A172 (cell line): ENCODE results near the gene SYDE1. TPM values are rescaled to one million over a fixed set of nuclear protein-coding genes. Genes with fewer than 3 reads are reported as not detected.
A peak's percentile ranks its signal among the peaks of the same experiment; 100 is the strongest.

Experiments
- DNase-seq: peaks from one replicate; pipeline ENCODE4 v3.0.0-alpha.2; 2015; ENCODE audit warnings: low spot score
- total RNA-seq: library from RNA; depleted of rRNA; stranded (reverse); fragments of >200 nt; shearing (Covaris generic); gene quantifications from 2 replicates; pipeline ENCODE4 v1.2.3, GENCODE V29; 2014

SYDE1 gene
- total RNA-seq, 1 experiment from 2014 or later: 65.7 TPM

DNA sequence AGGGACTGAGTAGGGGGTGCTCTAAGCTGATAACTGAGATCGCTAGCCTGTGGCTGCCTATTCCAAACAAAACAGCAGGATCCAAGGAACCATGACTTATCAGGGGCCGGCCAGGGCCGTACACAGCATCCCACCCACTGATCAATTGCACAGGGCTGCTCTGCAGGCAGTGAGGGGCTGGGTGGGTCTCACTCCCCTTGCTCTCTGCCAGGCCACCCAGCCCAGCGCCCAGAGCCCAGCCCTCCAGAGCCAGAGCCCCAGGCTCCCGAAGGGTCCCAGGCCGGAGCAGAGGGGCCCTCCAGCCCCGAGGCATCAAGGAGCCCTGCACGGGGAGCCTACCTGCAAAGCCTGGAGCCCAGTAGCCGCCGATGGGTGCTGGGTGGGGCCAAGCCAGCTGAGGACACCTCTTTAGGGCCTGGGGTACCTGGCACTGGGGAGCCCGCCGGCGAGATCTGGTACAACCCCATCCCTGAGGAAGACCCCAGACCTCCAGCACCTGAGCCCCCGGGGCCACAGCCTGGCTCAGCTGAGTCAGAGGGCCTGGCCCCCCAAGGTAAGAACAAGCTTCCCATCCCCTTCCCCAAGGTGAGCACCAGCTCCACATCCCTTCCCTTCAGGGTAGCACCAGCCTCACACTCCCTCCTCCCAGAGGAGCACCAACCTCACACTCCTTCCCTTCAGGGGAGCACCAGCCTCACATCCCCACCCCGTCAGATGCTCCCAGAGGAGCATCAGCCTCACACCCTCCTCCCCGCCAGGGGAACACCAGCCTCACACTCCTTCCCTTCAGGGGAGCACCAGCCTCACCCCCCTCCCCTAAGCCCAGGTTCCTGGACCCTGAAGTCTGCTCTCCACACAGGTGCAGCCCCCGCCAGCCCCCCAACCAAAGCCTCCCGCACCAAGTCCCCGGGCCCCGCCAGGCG is 1.9 kb downstream of the SYDE1 start:
- no peak for DNase-seq

DNA sequence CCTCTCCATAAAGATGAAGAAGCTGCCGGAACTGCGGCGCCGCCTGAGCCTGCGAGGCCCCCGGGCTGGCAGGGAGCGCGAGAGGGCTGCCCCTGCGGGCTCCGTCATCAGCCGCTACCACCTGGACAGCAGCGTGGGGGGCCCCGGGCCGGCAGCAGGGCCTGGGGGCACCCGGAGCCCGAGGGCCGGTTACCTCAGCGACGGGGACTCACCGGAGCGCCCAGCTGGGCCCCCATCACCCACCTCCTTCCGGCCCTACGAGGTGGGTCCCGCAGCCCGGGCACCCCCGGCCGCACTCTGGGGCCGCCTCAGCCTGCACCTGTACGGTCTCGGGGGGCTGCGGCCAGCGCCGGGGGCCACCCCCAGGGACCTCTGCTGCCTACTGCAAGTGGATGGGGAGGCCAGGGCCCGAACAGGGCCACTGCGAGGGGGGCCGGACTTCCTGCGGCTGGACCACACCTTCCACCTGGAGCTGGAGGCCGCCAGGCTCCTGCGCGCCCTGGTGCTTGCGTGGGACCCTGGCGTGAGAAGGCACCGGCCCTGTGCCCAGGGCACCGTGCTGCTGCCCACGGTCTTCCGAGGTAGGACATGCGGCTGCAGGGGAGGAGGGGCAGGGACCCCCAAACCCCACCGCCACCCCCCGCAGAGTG is 2.7 kb downstream of the SYDE1 start:
- no peak for DNase-seq

DNA sequence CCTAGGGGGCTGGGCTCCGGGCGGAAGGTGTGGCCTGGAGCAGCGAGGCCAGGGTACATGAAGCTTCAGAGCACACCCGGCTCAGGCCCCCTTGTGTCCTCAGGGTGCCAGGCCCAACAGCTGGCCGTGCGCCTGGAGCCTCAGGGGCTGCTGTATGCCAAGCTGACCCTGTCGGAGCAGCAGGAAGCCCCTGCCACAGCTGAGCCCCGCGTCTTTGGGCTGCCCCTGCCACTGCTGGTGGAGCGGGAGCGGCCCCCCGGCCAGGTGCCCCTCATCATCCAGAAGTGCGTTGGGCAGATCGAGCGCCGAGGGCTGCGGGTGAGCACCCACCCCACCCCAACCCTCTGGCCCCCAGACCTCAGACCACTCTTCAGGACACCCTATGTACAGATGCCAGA is 3.2 kb downstream of the SYDE1 start:
- no peak for DNase-seq

DNA sequence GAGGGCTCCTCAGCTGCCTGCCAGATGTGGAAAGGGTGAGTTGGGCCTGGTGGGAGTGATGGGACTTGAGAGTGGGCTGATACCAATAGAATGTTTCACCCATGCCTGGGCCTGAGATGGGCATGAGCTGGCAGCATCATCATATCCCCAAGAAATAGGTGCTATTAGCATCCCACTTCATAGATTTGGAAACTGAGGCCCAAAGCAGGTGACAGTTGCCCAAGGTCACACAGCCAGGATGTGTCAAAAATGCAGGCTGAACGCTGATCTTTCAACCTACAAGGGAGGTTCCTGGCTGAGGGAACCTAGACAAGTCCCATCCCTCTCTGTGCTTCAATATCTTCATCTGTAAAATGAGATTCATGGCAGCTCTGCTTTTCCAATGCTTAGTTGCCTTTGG is 4.6 kb downstream of the SYDE1 start:
- no peak for DNase-seq

DNA sequence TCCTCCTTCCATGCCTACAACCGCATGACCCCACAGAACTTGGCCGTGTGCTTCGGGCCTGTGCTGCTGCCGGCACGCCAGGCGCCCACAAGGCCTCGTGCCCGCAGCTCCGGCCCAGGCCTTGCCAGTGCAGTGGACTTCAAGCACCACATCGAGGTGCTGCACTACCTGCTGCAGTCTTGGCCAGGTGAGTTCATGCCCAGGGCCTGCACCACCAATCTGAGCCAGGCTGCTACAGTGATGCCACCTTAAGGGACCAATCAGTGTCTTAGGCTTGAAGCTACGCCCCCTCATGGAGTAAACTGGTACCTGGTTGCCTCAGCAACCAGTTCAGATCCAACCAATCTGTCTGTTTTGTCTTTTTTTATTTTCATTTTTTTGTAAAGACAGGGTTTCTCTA is 5.2 kb downstream of the SYDE1 start:
- no peak for DNase-seq

DNA sequence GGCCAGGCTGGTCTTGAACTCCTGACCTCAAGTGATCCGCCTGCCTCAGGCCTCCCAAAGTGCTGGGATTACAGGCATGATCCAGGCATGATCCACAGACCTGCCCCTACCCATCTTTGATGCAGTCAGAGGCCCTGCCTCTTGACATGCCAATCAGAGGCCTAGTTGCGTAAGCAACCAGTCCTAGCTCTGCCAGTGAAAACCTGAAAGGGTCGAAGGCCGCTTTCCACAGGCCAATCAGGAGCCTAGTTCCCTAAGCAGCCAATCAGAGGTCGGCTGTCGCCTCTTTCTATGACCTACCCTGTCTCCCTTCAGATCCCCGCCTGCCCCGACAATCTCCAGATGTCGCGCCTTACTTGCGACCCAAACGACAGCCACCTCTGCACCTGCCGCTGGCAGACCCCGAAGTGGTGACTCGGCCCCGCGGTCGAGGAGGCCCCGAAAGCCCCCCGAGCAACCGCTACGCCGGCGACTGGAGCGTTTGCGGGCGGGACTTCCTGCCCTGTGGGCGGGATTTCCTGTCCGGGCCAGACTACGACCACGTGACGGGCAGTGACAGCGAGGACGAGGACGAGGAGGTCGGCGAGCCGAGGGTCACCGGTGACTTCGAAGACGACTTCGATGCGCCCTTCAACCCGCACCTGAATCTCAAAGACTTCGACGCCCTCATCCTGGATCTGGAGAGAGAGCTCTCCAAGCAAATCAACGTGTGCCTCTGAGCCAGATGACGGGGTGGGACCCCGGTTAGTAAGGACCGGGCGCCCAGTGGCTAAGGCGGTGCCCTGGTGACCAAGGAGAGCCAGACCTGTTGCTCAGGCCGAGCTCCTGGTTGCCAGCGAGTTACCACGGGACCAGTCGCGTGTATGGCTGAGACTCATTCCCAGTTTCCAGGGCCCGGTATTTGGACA is 6.3 kb downstream of the SYDE1 start:
- DNase-seq: no peak

DNA sequence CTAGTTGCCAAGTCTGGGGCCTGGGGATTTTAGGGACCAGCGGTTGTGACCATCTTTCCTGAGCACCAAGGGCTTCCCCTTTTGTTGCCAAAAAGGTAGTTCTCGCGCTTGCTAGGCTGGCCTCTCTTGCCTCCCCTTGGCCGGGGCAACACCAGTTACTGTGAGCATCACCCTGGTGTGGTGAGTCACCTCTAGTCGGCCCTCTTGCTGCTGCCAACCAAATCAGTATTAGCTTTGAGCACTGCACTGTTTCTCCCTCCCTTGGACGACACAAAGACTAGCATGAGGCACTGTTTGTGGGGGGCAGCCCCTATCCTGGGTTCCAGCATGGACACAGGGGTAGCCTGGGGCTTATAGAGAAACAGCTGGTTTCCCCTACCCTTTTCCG is 6.9 kb downstream of the SYDE1 start:
- peak; percentile 48 for DNase-seq

DNA sequence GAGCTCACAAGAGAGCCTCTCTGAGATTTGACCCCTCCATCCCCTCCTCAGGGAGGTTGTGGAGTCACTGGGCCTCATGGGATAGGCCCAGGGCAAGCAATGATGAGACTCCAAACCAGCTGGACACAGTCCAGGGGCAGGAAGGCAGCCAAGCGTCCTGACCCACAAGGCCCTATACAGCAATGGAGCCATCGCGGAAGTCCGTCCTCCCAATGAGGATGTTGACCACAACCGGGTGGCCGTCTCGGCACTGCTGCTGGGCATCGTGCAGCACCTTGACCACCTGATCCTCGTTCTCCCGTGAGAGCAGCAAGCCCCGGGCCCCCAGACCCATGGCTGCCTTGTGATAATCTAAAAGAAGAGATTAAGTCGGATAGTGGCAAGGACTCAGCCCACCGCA is 7.9 kb downstream of the SYDE1 start:
- DNase-seq: no peak

DNA sequence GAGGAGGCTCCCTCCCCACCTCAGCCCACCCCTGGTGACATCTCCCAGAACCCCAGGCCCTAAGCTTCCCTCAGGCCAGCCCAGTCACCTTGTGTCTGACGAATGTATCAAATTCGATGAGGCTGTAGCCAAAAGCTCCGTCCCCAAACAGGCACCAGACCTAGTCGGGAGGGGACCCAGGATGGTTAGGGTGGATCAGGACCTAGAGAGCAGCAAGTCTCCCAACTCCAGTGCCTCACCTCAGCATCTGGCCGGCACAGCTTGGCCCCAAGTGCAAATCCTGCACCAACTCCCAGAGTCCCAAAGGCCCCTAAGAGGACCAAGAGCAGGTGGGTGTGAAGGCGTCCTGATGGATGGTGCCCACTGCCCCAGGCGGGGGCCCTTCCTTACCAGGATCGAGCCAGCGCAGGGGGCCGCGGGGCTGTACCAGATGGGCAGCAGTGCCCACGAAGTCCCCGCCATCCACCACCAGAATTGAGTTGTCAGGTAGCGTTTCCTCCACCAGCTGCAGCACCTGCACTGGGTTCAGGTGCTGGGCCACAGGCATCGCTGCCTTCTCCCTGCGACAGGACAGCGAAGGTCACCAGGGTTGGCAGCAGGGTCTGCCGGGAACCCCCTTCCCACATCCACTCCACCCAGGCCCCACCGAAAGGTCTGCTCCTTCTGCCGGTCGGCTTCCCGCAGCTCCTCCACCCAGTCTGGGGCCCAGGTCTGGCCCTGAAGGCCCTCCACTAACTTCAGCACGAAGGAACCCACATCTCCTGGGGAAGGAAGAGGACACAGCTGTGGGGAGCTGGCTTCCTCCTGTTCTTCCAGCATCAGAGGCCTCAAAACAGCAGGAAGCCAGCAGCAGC is 8.8 kb downstream of the SYDE1 start:
- DNase-seq: no peak

DNA sequence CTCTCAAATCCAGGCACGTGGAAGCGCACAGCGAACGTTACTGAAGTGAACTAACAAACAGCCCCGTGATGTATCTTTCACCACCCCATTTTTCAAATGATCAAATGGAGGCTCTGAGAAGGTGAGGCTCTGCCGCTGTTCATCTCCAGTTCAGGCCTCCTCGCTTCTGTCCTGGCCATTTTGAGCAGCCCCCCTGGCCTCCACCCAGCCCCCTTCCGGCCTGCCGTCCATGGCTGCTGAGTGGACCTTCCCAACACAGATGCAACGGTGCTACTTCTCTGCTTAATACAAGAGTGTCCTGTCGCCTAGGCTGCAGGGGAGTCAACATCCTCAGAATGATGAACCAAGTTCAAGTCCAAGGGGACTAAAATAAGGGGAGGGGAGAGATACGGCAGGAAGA is 9.7 kb downstream of the SYDE1 start:
- no peak for DNase-seq

DNA sequence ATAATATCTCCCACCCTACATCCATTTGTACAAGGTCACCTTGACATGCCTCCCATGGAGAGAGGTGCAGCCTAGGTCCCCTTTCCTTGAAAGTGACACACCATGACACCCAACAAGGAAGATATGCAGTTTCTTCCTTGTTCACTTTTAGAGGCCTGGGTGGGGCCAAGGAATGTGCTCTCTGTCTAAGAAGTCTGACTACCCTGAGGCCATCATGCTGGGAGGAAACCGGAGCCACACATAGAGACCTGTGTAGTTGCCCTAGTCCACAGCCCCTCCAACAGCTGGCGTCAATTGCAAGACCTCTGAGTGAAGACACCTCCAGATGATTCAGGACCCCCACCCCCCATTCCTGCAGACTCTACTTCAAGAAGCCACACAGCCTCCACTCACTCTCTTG is 11.0 kb downstream of the SYDE1 start:
- DNase-seq: no peak

DNA sequence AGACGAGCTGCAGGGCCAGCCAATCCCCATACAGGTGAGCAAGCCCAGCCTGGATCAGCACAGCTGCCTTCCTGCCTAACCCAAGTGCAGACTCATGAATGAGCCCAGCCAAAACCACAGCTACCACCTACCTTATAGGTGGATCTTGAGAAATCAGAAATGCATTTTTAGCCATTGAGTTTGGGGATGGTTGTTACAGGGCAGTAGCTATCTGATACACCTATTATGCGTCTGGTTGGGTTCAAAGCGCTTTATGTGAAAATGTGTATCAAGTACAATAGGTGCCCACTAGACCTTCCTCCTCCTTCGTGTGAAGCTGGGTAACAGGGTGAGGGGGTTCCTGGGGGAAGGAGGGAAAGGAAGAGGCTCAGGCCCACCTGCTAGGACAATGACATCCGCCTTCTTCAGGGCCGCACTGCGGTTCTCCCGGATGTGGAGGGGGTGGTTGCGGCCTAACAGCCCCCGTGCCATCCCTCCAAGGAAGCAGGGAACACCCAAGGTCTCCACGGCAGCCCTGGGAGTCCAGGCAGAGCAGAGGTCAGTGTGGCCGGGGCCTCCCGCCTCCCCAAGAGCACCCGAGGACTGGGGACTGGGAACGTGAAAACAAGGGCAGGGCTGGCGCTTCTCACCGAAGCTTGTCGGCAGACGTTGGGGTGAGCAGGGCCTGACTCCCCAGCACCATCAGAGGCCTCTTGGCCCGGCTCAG is 11.7 kb downstream of the SYDE1 start:
- DNase-seq: no peak

DNA sequence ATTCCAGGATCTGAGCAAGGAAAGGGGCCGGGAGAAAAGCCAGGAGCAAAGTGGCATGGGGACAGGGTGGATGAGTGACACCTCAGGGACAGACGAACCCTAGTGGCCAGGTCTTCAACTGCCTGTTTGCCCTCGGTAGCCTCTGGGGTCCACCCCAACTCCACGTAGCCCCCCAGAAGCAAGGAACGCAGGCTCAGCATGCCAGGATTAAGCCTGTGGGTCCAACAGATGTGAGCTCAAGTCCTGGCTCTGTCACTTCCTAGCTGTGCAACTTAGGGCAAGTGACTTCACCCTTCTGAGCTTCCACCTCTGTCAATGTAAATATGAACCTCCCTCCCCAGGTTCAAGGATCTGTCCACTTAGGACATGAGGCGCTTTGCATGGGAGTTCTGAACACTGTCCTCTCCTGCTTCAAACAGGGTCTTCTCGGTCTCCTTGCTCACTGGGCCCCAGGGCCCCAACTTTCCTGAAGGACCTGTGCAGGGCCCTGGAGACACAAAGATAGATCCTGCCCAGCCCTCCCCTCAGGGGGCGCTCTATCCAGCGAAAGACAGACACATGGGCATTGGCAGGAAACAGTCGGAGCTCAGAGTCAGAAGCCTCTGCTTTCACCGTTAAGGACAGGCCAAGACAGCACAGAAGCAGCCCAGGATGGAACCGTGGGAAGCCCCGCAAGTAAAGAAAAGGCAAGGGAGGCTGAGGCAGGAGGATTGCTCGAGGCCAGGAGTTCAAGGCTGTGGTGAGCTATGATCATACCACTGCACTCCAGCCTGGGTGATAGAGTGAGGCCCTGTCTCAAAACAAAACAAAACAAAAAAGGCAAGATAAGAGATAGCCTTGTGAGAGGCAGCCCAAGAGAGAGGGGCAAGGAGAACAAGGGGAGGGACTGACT is 13.2 kb downstream of the SYDE1 start:
- DNase-seq: no peak

DNA sequence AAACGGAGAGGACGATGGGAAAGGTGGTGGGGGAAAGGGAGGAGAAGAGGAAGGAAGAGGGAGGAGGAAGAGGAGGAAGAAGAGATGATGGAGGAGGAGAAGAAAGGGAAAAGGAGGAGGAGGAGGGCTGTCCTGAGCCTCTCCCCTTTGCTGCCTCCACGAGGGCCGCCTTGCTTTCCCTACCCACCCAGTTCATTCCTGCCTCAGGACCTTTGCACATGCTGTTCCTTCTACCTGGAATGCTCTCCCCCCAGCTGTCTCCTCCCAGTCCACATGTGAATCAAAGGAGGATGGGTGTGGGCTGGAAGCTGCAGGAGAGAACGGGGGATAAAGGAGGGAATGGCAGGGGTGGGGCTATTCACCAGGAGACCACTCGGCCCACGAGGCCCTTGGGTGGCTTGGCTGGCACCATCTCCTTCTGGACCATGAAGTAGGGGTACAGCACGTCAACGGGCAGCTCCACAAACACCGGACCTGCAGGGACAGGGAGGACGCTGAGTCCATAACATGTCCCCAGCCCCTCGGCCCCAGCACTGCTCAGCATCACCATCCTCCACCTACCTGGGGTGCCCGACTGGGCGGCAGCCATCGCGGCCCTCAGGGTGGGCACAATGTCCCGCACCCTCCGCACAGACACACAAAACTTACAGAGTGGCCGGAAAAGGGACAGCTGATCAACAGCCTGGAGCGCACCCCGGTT is 15.3 kb downstream of the SYDE1 start:
- no peak for DNase-seq

DNA sequence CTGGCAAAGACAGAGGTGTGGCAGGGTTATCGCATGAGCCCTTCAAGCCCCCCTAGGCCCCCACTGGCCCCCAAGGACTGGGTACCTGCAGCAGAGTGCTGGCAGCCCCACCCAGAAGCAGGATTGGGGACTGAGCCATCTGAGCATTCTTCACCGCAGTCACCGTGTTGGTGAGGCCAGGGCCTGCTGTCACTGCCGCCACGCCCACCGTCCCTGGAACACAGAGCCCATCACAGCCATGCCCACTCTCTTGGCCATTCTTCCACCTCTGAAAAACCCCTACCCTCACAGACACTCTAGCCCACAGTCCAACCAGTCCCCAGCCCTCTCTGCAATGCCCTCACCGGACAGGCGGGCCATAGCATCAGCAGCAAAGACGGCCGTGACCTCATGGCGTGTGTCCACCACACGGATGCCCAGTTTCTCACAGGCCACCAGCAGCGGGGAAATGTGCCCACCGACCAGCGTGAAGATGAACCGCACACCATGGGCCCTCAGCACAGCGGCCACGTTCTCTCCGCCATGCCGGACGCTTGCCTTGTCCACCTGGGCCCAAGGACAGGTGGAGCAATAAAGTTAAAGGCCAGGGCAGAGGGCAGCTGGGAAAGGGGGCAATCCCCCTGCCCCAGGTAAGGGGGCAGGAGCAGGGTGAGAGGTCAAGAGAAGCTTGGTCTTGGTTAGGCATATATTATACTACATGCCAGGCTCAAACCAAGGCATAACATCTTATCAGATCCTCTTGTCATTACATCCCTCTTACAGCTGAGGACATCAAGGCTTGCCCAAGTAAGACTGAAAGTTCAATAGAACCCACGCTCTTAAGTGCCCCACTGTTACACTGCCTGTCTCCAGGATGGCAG is 16.1 kb downstream of the SYDE1 start:
- DNase-seq: no peak

DNA sequence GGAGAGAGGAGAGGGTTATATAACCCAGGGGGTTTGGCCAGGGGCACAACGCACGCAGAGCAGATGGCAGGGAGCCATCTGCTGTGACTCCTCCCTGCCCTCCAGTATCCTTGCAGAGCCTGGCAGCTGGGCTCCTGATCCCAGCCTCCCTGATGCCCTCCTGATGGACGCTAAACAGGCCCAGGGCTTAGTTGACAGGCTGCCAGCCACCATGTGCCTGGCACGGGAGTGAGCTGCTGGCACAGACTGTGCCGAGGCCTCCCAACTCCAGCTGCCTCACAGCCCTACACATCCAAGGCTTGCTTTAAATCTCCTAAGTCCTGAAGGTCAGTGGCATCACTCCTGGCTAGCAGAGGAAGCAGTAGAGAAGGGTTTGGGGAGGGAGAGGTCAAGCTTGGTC is 16.7 kb downstream of the SYDE1 start:
- no peak for DNase-seq

DNA sequence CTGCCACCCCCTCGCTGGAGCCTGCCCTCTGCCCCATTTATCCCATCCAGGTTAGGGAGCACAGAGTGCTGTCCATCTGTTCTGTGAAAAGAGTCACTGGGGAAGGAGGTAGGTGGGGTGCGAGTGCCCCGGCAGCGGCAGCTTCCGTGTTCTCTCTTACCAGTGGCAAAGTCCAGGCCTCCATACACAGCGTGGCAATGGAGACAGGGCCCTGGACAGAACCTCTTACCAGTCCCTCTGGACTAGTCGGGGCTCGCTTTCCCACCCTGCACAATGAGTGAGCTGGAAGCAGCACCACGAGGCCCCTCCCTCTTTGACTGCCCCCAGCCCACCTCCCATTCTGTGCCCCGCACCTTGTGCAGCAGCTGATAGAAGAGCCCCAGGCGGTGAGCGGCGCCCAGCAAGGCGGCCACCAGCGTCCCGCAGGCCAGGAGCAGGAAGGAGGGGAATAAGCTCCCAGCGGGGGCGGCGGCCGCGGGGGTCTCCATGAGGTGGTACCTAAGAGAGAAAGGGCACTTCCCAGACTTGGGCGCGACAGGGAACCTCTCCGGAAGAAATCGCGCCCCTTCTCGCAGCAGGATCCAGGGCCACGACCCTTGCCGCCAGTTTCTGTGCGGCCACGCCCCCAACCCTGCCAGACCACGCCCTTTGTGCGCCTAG is 17.5 kb downstream of the SYDE1 start:
- no peak for DNase-seq
